ENCODE data around the gene CD68. TPM values are rescaled to one million over a fixed set of nuclear protein-coding genes. Genes with fewer than 3 reads are reported as not detected.
A peak's percentile ranks its signal among the peaks of the same experiment; 100 is the strongest.

CD68 gene
- total and polyA plus RNA-seq, 7 donors, result 24.6 to 161 (median 56.4) TPM

GRCh38 chr17:7538891-7539545 is 40.4 kb upstream of the CD68 start:
- Histone ChIP-seq H3K4me3 (no peak overlapping the region), H3K4me1 (no peaks in the 10 kb centered on the region), H3K27me3 (no peaks in the 10 kb centered on the region), H3K9me3 (peaks cover 0 to 5% (median 2%) of the 10 kb centered on the region in 4 donors), H3K27ac (no peak overlapping the region), H3K36me3 (no peaks in the 10 kb centered on the region)
- TF ChIP-seq EP300 (IDR thresholded peaks at IDR 0.05) (no peak), CTCF (IDR thresholded peaks at IDR 0.05) (no peak), POLR2AphosphoS5 (IDR thresholded peaks at IDR 0.05) (no peak), POLR2A (IDR thresholded peaks at IDR 0.05) (no peak)
- intact Hi-C loops (cut with DNase I), result no loop called here
- DNase-seq, result no peak
- WGBS, 2 donors, result 75% methylated on average over 11 of the region's 11 CpGs

- Histone ChIP-seq H3K4me3 (no peak overlapping the region), H3K4me1 (no peaks in the 10 kb centered on the region), H3K27me3 (no peaks in the 10 kb centered on the region), H3K9me3 (peaks cover 0 to 5% (median 2%) of the 10 kb centered on the region in 4 donors), H3K27ac (no peak overlapping the region), H3K36me3 (no peaks in the 10 kb centered on the region)
- DNase-seq, result no peak
- WGBS, 2 donors, result 94 to 95% methylated on average over 9 of the region's 9 CpGs
- TF ChIP-seq EP300 (IDR thresholded peaks at IDR 0.05) (no peak), CTCF (IDR thresholded peaks at IDR 0.05) (no peak), POLR2A (IDR thresholded peaks at IDR 0.05) (no peak), POLR2AphosphoS5 (IDR thresholded peaks at IDR 0.05) (no peak)
- intact Hi-C loops (cut with DNase I), result no loop called here
Measured at GRCh38 chr17:7541074-7541621, 38.3 kb upstream of the CD68 start.

GRCh38 chr17:7544911-7545310 is 34.5 kb upstream of the CD68 start:
- no peak for TF ChIP-seq CTCF (IDR thresholded peaks at IDR 0.05)
- no peak for TF ChIP-seq EP300 (IDR thresholded peaks at IDR 0.05)
- TF ChIP-seq POLR2AphosphoS5 (IDR thresholded peaks at IDR 0.05), result no peak
- TF ChIP-seq POLR2A (IDR thresholded peaks at IDR 0.05), result no peak
- Histone ChIP-seq H3K27ac (no peak overlapping the region), H3K4me1 (peaks cover 0 to 18% (median 14%) of the 10 kb centered on the region in 4 donors), H3K27me3 (no peaks in the 10 kb centered on the region), H3K36me3 (no peaks in the 10 kb centered on the region), H3K9me3 (no peaks in the 10 kb centered on the region), H3K4me3 (no peak overlapping the region)
- DNase-seq, result no peak
- WGBS, 2 donors, result 70 to 85% methylated on average over 6 of the region's 6 CpGs
- intact Hi-C loops (cut with DNase I), result no loop called here

- Histone ChIP-seq H3K36me3 (peaks cover 0 to 17% (median 10%) of the 10 kb centered on the region in 4 donors), H3K27ac (peak within 1 kb of the TSS; percentile 89 to 93 (median 91)), H3K4me1 (peaks cover 0 to 21% (median 19%) of the 10 kb centered on the region in 4 donors), H3K9me3 (no peaks in the 10 kb centered on the region), H3K4me3 (peak within 1 kb of the TSS; percentile 53 to 79 (median 76)), H3K27me3 (no peaks in the 10 kb centered on the region)
- 1 to 4% methylated on average over 65 of the region's 65 CpGs for WGBS, 2 donors
- TF ChIP-seq POLR2AphosphoS5 (IDR thresholded peaks at IDR 0.05), result peak in 3 of 4 donors; percentile 23 to 64 (median 55)
- no peak for TF ChIP-seq POLR2A (IDR thresholded peaks at IDR 0.05)
- TF ChIP-seq CTCF (IDR thresholded peaks at IDR 0.05), result peak in 2 of 4 experiments; percentile 10 to 22
- intact Hi-C loops (cut with DNase I), result no loop called here
- peak; percentile 85 for DNase-seq
Measured at GRCh38 chr17:7548585-7549400, 30.6 kb upstream of the CD68 start, which contains the start of gene TNFSF12. Gene TNFSF12, plus strand, starts transcription at chr17:7549058. Its CDS starts 96 bp downstream, at chr17:7549154.

Data from sigmoid colon (tissue), 7 donors.